HepG2 (cell line): ENCODE measurements around the gene CTDP1. TPM values are rescaled to one million over a fixed set of nuclear protein-coding genes. Genes with fewer than 3 reads are reported as not detected.

Experiments
- ATAC-seq: fragments of 200-7000 bp; cut with Tn5 transposase; 3 replicates; pipeline ENCODE4 v1.9.1; 2020; ENCODE audit warnings: mild to moderate bottlenecking, moderate library complexity
- BruUV-seq: library from RNA; stranded (reverse); fragments of 400-500 nt; replicated peaks from 2 replicates; lab custom pipeline; 2021; lab: Mats Ljungman, UMichigan
- CTCF ChIA-PET: fragments of 300-600 bp; formaldehyde crosslinking; extraction: SDS; loops from one replicate; lab custom pipeline; 2021; ENCODE audit warnings: low total read pairs, inconsistent platforms, low intra/inter-chr PET ratio; lab: Yijun Ruan, JAX
- POLR2A ChIA-PET: fragments of 350-600 bp; sonication (Branson Sonifier 250); formaldehyde crosslinking; loops from one replicate; lab custom pipeline; 2020; ENCODE audit warnings: antibody characterized with exemption, inconsistent platforms; lab: Yijun Ruan, JAX
- DNase-seq: peaks from one replicate; pipeline ENCODE4 v3.0.0-alpha.2; 2015; ENCODE audit warnings: low spot score
- FAIRE-seq: peaks from 3 replicates; lab custom pipeline; 2011; peaks lifted over from hg19 to GRCh38; lab: Jason Lieb, UNC
- H2AFZ ChIP-seq: one replicate; pipeline ENCODE4 v1.6.1; 2011; ENCODE audit warnings: low read length, inconsistent platforms
- H3K27ac ChIP-seq: fragments of 300-600 bp; 3 replicates; pipeline ENCODE4 v1.8.0; 2011; ENCODE audit warnings: mixed run types, mild to moderate bottlenecking, mixed read lengths, low read length, inconsistent platforms; ENCODE audit not compliant: insufficient read depth; ENCODE audit errors: extremely low read length
- H3K27me3 ChIP-seq, 2 experiments: fragments of 200-600 bp in 1 of 2; 2 replicates in 1 of 2; 3 replicates in 1 of 2; pipeline versions ENCODE4 v1.6.0 to v1.8.0; 2011; ENCODE audit warnings: low read length in 2 of 2, mild to moderate bottlenecking in 2 of 2, moderate library complexity in 2 of 2, inconsistent platforms in 1 of 2; ENCODE audit not compliant: insufficient read depth in 2 of 2, control insufficient read depth in 1 of 2
- H3K36me3 ChIP-seq, 2 experiments: fragments of 200-600 bp in 1 of 2; replicated peaks in 1 of 2; 2 replicates in 1 of 2; 3 replicates in 1 of 2; pipeline versions ENCODE4 v1.5.1 to v1.8.0; 2011; ENCODE audit warnings: low read length in 2 of 2, inconsistent platforms in 1 of 2; ENCODE audit not compliant: insufficient read depth in 2 of 2, control insufficient read depth in 1 of 2
- H3K4me1 ChIP-seq: 2 replicates; pipeline ENCODE4 v1.5.1; 2012; ENCODE audit warnings: low read length, inconsistent platforms; ENCODE audit not compliant: insufficient read depth
- H3K4me2 ChIP-seq: 2 replicates; pipeline ENCODE4 v1.6.0; 2011; ENCODE audit warnings: low read depth, low read length, inconsistent platforms
- H3K4me3 ChIP-seq, 3 experiments: fragments of 200-600 bp in 1 of 3; sonication (generic), shearing (Covaris generic) in 1 of 3; replicated peaks in 1 of 3; 2 replicates each; pipeline ENCODE4 v1.5.1; 2011 to 2016; ENCODE audit warnings: low read length in 3 of 3, inconsistent platforms in 2 of 3, low read depth in 2 of 3, mild to moderate bottlenecking in 2 of 3, control low read depth in 1 of 3, mixed read lengths in 1 of 3; ENCODE audit not compliant: insufficient read depth in 1 of 3
- H3K79me2 ChIP-seq: one replicate; pipeline ENCODE4 v1.6.1; 2011; ENCODE audit warnings: low read length, inconsistent platforms; ENCODE audit not compliant: insufficient read depth
- H3K9ac ChIP-seq: 2 replicates; pipeline ENCODE4 v1.6.0; 2011; ENCODE audit warnings: mild to moderate bottlenecking, low read depth, low read length, inconsistent platforms; ENCODE audit not compliant: insufficient read depth
- H3K9me3 ChIP-seq: 2 replicates; pipeline ENCODE4 v1.5.1; 2012; ENCODE audit warnings: mild to moderate bottlenecking, low read length
- H4K20me1 ChIP-seq: 2 replicates; pipeline ENCODE4 v1.6.0; 2011; ENCODE audit warnings: inconsistent platforms, mild to moderate bottlenecking, low read length, moderate library complexity; ENCODE audit not compliant: insufficient read depth
- KDM3A ChIP-seq: IDR thresholded peaks from 2 replicates; pipeline ENCODE4 v1.6.1; 2018; ENCODE audit warnings: low read depth, missing compliant biosample characterization
- MIER2 ChIP-seq: IDR thresholded peaks from 2 replicates; pipeline ENCODE4 v1.6.1; 2016; ENCODE audit warnings: missing biosample characterization, missing genetic modification reagents
- NFE2L2 ChIP-seq: fragments of 150-350 bp; IDR thresholded peaks from 2 replicates; pipeline ENCODE4 v1.6.1; 2014; ENCODE audit warnings: low read length
- NR2F2 ChIP-seq: IDR thresholded peaks from 2 replicates; pipeline ENCODE4 v1.6.1; 2012; ENCODE audit warnings: low read depth, inconsistent platforms, borderline replicate concordance
- ONECUT2 ChIP-seq: sonication (generic); formaldehyde crosslinking; IDR thresholded peaks from 2 replicates; pipeline ENCODE4 v1.4.0; 2020; ENCODE audit warnings: missing genetic modification reagents
- PTBP1 ChIP-seq: fragments of 200-400 bp; formaldehyde crosslinking; IDR thresholded peaks from 2 replicates; pipeline ENCODE4 v1.6.1; 2018; ENCODE audit warnings: low read length, low read depth; ENCODE audit not compliant: poor library complexity, severe bottlenecking
- RARA ChIP-seq: IDR thresholded peaks from 2 replicates; pipeline ENCODE4 v1.6.1; 2016; ENCODE audit warnings: missing genetic modification reagents, missing compliant biosample characterization
- RBM39 ChIP-seq: fragments of 200-400 bp; formaldehyde crosslinking; IDR thresholded peaks from one replicate; pipeline ENCODE4 v1.6.1; 2018; ENCODE audit warnings: antibody characterized with exemption, mild to moderate bottlenecking, low read depth, low read length; ENCODE audit not compliant: poor library complexity, severe bottlenecking
- RFX1 ChIP-seq: fragments of 450-650 bp; IDR thresholded peaks from 2 replicates; pipeline ENCODE4 v1.6.1; 2017
- SMARCC2 ChIP-seq: fragments of 450-650 bp; IDR thresholded peaks from 2 replicates; pipeline ENCODE4 v1.6.1; 2017; ENCODE audit warnings: antibody characterized with exemption, mild to moderate bottlenecking
- SMARCE1 ChIP-seq: fragments of 450-650 bp; IDR thresholded peaks from 2 replicates; pipeline ENCODE4 v1.6.1; 2017; ENCODE audit warnings: borderline replicate concordance
- SPEN ChIP-seq: sonication (generic); formaldehyde crosslinking; IDR thresholded peaks from 2 replicates; pipeline ENCODE4 v1.5.1; 2020; ENCODE audit warnings: low read depth, mild to moderate bottlenecking, missing genetic modification reagents
- SRF ChIP-seq: IDR thresholded peaks from 2 replicates; pipeline ENCODE4 v1.6.1; 2011; ENCODE audit warnings: mild to moderate bottlenecking, low read depth, low read length, moderate library complexity
- ZFP41 ChIP-seq: sonication (generic); formaldehyde crosslinking; IDR thresholded peaks from 2 replicates; pipeline ENCODE4 v1.4.0; 2020; ENCODE audit warnings: mild to moderate bottlenecking, missing genetic modification reagents, borderline replicate concordance
- ZNF75D ChIP-seq: sonication (generic); formaldehyde crosslinking; IDR thresholded peaks from 2 replicates; pipeline ENCODE4 v1.8.1; 2023; ENCODE audit warnings: missing genetic modification reagents, mild to moderate bottlenecking, borderline replicate concordance
- ZNF784 ChIP-seq: sonication (generic); formaldehyde crosslinking; IDR thresholded peaks from 2 replicates; pipeline ENCODE4 v1.5.1; 2020; ENCODE audit warnings: missing genetic modification reagents, mild to moderate bottlenecking, borderline replicate concordance
- ZNF788 ChIP-seq: sonication (generic); formaldehyde crosslinking; IDR thresholded peaks from 2 replicates; pipeline ENCODE4 v1.5.0; 2020; ENCODE audit warnings: mild to moderate bottlenecking, missing genetic modification reagents, borderline replicate concordance
- ZSCAN30 ChIP-seq: sonication (generic); formaldehyde crosslinking; IDR thresholded peaks from 2 replicates; pipeline ENCODE4 v1.5.0; 2020; ENCODE audit warnings: mild to moderate bottlenecking, missing genetic modification reagents
- WGBS: methylation state at CpG from one replicate; pipeline ENCODE4 v1.1.6; 2017; ENCODE audit warnings: low lambda C conversion rate; 5-methylcytosine and 5-hydroxymethylcytosine counted together
- in situ Hi-C: cut with HindIII; loops from 2 replicates; pipeline ENCODE4 v1.10.0; 2017; ENCODE audit warnings: low pct_unique_long_range_greater_than_20kb; ENCODE audit not compliant: extremely low pct_ligation_motif_present
- intact Hi-C: fragments of 100-400 bp; cut with micrococcal nuclease; formaldehyde crosslinking; loops from one replicate; pipeline ENCODE4 v1.10.0; 2022; ENCODE audit not compliant: unreplicated experiment
- polyA plus RNA-seq, 8 experiments: library from polyadenylated mRNA; depleted of rRNA in 3 of 8; stranded (reverse) in 7 of 8; unstranded in 1 of 8; fragments of >200 nt; fragmentation: Illumina TruSeq in 4 of 8; extraction: Trizol in 4 of 8; gene quantifications; 2 replicates each; pipeline versions ENCODE4 v1.2.1 to v1.2.3, GENCODE V29; 2011 to 2016; ENCODE audit warnings: low read depth in 4 of 8, missing spikeins in 1 of 8, mixed read lengths in 1 of 8; ENCODE audit not compliant: insufficient read depth in 1 of 8
- total RNA-seq, 5 experiments: library from RNA; depleted of rRNA; stranded (reverse); fragments of >200 nt; fragmentation: Illumina TruSeq; extraction: Trizol; gene quantifications; 2 replicates each; pipeline ENCODE4 v1.2.3, GENCODE V29; 2016; ENCODE audit warnings: low read depth in 1 of 5
- TF ChIP-seq, protein P1 (sequence below): sonication (generic); formaldehyde crosslinking; IDR thresholded peaks from 2 replicates; pipeline ENCODE4 v1.8.1; 2023; ENCODE audit warnings: mild to moderate bottlenecking, missing genetic modification reagents

Gene CTDP1
- total and polyA plus RNA-seq, 2 of the 13 experiments (the other 11 are each of a cell fraction or from before 2014, with no cell fraction given), result 6.9 to 11.0 TPM

- in situ Hi-C loops, result no loop called here
- Histone ChIP-seq H3K4me2 (no peak overlapping the region), H3K4me3 (no peak overlapping the region; a peak in 1 of 6 replicates)
- CTCF ChIA-PET, result no interaction called here
- TF ChIP-seq ZNF784 (CRISPR knock-in tag), result no peak
- TF ChIP-seq NFE2L2, result no peak
- no peak for TF ChIP-seq RARA
- TF ChIP-seq KDM3A (CRISPR knock-in tag), result no peak
- no peak for TF ChIP-seq MIER2 (CRISPR knock-in tag)
- TF ChIP-seq NR2F2, result no peak
- no peak for TF ChIP-seq PTBP1
- TF ChIP-seq ZNF75D, result no peak
- no peak for TF ChIP-seq SPEN (CRISPR knock-in tag)
- no peak for TF ChIP-seq SMARCC2
- TF ChIP-seq ONECUT2 (CRISPR knock-in tag), result no peak
- TF ChIP-seq RBM39, result no peak
- TF ChIP-seq SRF, result no peak
- TF ChIP-seq, protein P1, sequence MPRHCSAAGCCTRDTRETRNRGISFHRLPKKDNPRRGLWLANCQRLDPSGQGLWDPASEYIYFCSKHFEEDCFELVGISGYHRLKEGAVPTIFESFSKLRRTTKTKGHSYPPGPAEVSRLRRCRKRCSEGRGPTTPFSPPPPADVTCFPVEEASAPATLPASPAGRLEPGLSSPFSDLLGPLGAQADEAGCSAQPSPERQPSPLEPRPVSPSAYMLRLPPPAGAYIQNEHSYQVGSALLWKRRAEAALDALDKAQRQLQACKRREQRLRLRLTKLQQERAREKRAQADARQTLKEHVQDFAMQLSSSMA (CRISPR knock-in tag), result no peak
- no peak for TF ChIP-seq RFX1
- TF ChIP-seq ZFP41 (CRISPR knock-in tag), result no peak
- TF ChIP-seq ZSCAN30 (CRISPR knock-in tag), result no peak
- no peak for TF ChIP-seq SMARCE1
- TF ChIP-seq ZNF788 (CRISPR knock-in tag), result no peak
- TF ChIP-seq, all 625 proteins: peak for 0
- H3K79me2 ChIP-seq, result peaks cover 70% of the 10 kb centered on the region
- no peak overlapping the region for H3K9ac ChIP-seq
- peaks cover 2 to 5% of the 10 kb centered on the region in 2 experiments; a peak in 2 of 5 replicates for H3K36me3 ChIP-seq
- no peak overlapping the region for H2AFZ ChIP-seq
- H3K27ac ChIP-seq, result no peak overlapping the region
- BruUV-seq, result no TSS peak
- H3K9me3 ChIP-seq, result no peaks in the 10 kb centered on the region
- FAIRE-seq, result no peak
- 96% methylated on average over 11 of the region's 11 CpGs for WGBS
- POLR2A ChIA-PET, result no interaction called here
- peaks cover 35% of the 10 kb centered on the region for H3K4me1 ChIP-seq
- ATAC-seq, result no peak
- no peaks in the 10 kb centered on the region; a peak in 1 of 5 replicates for H3K27me3 ChIP-seq
- DNase-seq, result no peak
- peaks cover 12% of the 10 kb centered on the region; the same call in 1 of the 2 replicates for H4K20me1 ChIP-seq
- intact Hi-C loops, result no loop called here
Measured at GRCh38 chr18:79682481-79682880, 2.9 kb downstream of the CTDP1 start.
